Vagina (tissue), 2 donors: ENCODE results near the gene LSG1.

ENCODE experiments used
- CTCF ChIP-seq, 3 experiments: fragments of 450-650 bp in 2 of 3; fragments of 200-600 bp in 1 of 3; sonication (generic) in 1 of 3; IDR thresholded peaks; one replicate each; pipeline ENCODE4 v1.5.1; 2017 to 2019; ENCODE audit warnings: antibody characterized with exemption in 3 of 3, mild to moderate bottlenecking in 2 of 3, moderate library complexity in 2 of 3
- POLR2A ChIP-seq, 2 donors: fragments of 450-650 bp; IDR thresholded peaks; one replicate each; pipeline ENCODE4 v1.6.1; 2017; ENCODE audit warnings: antibody characterized with exemption in 2 of 2, mild to moderate bottlenecking in 2 of 2, moderate library complexity in 2 of 2
- POLR2AphosphoS5 ChIP-seq, 2 donors: sonication (generic); formaldehyde crosslinking; IDR thresholded peaks; one replicate each; pipeline ENCODE4 v1.9.0; 2017; ENCODE audit warnings: antibody characterized with exemption in 2 of 2, mild to moderate bottlenecking in 2 of 2, low read depth in 1 of 2; ENCODE audit not compliant: insufficient read depth in 1 of 2

DNA sequence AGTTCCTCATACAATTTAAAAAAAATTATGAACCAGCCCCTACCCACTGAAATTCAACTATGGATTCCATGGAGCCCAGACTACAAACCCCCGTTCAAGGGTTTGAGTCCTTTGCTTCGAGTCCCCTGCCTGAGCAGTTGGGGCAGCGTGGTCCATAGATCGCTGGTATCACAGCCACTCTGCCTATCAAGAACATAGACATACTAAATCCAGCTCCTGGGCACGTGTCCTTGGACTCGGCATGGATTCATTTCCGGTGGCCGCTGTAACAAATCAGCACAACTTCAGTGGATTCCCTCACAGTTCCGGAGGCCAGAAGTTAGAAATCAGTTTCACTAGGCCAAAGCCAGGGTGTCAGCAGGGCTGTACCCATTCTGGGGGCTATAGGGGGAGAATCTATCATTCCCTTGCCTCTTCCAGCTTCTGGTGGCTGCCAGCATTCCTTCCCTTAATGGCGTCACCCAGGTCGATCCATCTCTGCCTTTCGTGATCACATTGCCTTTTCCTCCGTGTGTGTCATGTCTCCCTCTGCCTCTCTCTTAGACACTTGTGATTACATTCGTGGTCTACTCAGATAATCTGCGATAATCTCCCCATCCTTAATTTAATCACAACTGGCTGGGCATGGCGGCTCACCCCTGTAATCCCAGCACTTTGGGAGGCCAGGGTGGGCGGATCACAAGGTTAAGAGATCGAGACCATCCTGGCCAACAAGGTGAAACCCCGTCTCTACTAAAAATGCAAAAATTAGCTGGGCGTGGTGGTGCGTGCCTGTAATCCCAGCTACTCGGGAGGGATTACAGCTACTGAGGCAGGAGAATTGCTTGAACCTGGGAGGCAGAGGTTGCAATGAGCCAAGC is 34.2 kb downstream of the LSG1 start:
- TF ChIP-seq POLR2A (IDR thresholded peaks at IDR 0.05) (no peak), CTCF (IDR thresholded peaks at IDR 0.05) (no peak), POLR2AphosphoS5 (IDR thresholded peaks at IDR 0.05; ENCODE audit: insufficient read depth in 1 of 2, low read depth in 1 of 2) (no peak)
